ENCODE measurements around the gene GNB1L.

GNB1L gene

GRCh38 chr22:19854778-19855503 is at the start of gene GNB1L, which contains the start of gene RTL10:
Gene GNB1L (minus strand): TSS chr22:19854874. CDS start chr22:19821355, 33,519 bp downstream.
Gene RTL10 (minus strand): TSS chr22:19854874. CDS start chr22:19852261, 2,613 bp downstream.
- DNase-seq (ENCODE audit: low read depth, low spot score) = peak; percentile 100

DNA sequence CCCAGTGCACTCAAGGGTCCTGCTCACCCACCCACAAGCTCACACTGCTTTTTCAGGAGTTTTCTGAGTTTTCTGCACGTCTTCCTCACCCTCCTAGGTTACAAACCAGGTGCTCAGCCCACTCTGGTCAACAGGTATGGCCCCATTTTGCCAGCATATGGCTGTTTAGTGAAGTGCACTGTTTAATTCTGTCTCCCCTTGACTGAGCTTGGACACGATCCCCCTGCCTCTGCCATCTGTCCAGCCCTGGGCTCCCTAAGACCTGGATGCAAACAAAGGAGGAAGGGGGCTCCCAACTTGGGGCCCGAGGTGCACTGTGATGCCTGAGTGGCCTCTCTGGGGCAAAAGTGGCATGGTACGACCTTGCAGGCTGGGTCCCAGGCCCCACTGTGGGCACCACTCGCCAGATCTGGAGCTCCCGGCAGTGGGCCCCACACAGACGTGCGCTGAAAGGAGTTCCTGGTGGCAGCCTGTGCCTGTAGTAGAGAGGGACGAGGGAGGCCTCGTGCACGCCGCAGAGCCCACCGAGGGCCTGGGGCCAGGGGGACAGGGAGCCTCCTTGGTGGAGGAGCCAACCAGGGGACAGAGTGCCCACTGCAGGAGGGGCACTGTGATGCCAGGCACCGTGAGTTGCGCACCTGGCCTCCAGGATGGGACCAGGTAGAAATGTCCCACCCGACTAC is 49.6 kb upstream of the GNB1L start:
- DNase-seq (ENCODE audit: low read depth, low spot score) = no peak

GRCh38 chr22:19903513-19903912 is 48.8 kb upstream of the GNB1L start:
- no peak for DNase-seq (ENCODE audit: low read depth, low spot score)

- DNase-seq (ENCODE audit: low read depth, low spot score) = no peak
Observed at GRCh38 chr22:19903031-19903430, 48.4 kb upstream of the GNB1L start.

GRCh38 chr22:19902245-19902715 is 47.6 kb upstream of the GNB1L start:
- DNase-seq (ENCODE audit: low read depth, low spot score) = no peak

GRCh38 chr22:19901577-19902244 is 47.0 kb upstream of the GNB1L start:
- DNase-seq (ENCODE audit: low read depth, low spot score) = no peak

GRCh38 chr22:19900707-19901436 is 46.2 kb upstream of the GNB1L start:
- DNase-seq (ENCODE audit: low read depth, low spot score) = no peak

GRCh38 chr22:19898831-19899567 is 44.3 kb upstream of the GNB1L start:
- DNase-seq (ENCODE audit: low read depth, low spot score) = no peak

- DNase-seq (ENCODE audit: low read depth, low spot score) = no peak
Observed at GRCh38 chr22:19898145-19898544, 43.5 kb upstream of the GNB1L start.

- no peak for DNase-seq (ENCODE audit: low read depth, low spot score)
Observed at GRCh38 chr22:19897726-19898125, 43.1 kb upstream of the GNB1L start.

DNA sequence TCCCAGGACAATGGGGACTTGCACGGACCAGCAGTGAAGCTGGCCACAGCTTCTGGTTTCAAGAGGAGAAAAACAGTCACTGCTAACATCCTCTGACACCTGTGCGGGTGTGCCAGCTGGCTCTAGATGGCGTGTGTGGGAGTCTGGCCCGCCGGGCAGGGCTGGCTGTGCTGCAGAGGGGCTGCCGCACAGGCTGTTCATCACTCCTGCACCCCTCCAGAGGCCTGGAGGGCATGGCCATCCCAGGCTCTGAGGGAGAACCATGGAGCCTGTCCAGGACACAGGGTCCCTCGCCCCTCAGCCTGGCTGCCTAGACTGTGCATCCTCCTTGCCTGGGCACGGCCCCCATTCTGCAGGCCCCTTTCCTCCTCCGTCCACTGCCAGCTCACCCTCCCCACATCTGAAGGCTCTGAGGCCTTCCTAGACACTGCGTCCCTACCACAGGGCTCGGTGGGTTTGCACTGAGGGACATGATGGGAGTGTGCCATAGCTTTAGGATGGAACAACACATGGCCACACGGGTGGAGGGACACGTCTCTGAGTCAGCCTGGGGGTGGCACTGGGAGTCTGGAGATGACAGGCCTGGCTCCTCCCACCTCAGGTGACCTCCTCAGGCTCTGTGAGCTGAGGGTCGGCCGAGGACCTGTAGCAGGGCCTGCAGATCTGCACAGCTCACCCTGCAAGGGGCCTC is 42.1 kb upstream of the GNB1L start:
- no peak for DNase-seq (ENCODE audit: low read depth, low spot score)

GRCh38 chr22:19895160-19895849 is 40.6 kb upstream of the GNB1L start:
- no peak for DNase-seq (ENCODE audit: low read depth, low spot score)

DNA sequence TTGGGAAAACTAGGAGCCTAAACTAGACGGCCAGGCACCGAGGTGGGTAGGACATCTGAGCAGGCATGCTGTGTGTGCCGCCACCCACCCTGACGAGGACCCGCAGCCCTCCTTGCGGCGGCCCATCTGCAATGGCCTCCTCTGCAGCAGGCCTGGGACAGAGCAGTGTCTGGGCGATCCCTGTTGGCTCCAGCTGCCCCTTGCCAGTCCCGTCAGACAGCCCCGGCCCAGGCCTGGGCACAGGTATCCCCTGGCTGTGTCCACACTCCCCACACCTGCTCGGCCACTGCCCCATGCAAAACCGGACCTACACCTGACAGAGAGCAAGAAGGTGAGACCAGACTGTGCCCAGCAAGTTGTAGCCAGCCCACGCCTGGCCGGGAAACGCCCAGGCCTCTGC is 38.7 kb upstream of the GNB1L start:
- no peak for DNase-seq (ENCODE audit: low read depth, low spot score)

GRCh38 chr22:19892925-19893324 is 38.3 kb upstream of the GNB1L start:
- DNase-seq (ENCODE audit: low read depth, low spot score) = no peak

DNA sequence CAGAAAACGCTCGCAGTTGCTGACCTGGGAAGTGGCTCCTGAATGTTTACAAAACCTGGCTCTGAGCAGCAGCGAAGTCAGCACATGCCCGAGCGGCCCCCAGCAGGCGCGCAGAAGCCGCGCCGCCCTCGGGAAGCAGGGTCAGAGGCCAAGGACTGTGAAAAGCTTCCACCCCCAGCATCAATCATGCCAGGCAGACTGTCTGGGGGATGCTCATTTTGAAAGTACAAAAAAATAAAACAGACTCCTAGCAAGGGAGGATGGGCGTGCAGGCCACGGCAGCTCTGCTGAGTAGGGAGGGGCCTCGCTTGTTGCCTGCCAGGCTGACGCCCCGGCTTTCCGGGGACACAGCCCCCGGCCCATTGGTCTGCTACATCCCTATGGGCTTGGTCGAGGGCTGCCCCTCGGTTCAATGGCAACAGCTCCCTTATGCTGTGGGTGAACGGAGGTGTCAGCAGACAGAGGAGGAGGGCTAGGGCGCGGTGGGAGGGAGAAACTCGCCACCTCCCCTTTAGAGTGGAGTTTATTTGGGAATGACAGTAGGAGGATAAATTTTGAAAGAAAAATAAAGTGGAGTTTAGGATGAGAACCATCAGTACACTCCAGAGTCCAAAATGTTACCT is 37.7 kb upstream of the GNB1L start:
- DNase-seq (ENCODE audit: low read depth, low spot score) = no peak

GRCh38 chr22:19891317-19892256 is 36.9 kb upstream of the GNB1L start:
- DNase-seq (ENCODE audit: low read depth, low spot score) = peak; percentile 55

GRCh38 chr22:19890502-19891316 is 36.0 kb upstream of the GNB1L start:
- no peak for DNase-seq (ENCODE audit: low read depth, low spot score)

Data from astrocyte of the hippocampus (primary cell).